Mesendoderm (in vitro differentiated cells): ENCODE data around the gene P3R3URF.

Source experiments
- DNase-seq: peaks from one replicate; pipeline ENCODE4 v3.0.0; 2013
- H2AK5ac ChIP-seq: 2 replicates; pipeline ENCODE4 v1.6.1; 2013; ENCODE audit warnings: low read length, inconsistent platforms
- H2BK120ac ChIP-seq: 2 replicates; pipeline ENCODE4 v1.6.1; 2013; ENCODE audit warnings: low read depth, mild to moderate bottlenecking, low read length, moderate library complexity, mixed read lengths
- H2BK15ac ChIP-seq: replicated peaks from 2 replicates; pipeline ENCODE4 v1.6.1; 2013; ENCODE audit warnings: low read depth, mild to moderate bottlenecking, moderate library complexity
- H2BK5ac ChIP-seq: 2 replicates; pipeline ENCODE4 v1.6.1; 2013; ENCODE audit warnings: low read length, inconsistent platforms
- H3K18ac ChIP-seq: 2 replicates; pipeline ENCODE4 v1.6.1; 2013; ENCODE audit warnings: mild to moderate bottlenecking, low read length, mixed read lengths
- H3K23ac ChIP-seq: one replicate; pipeline ENCODE4 v1.6.1; 2013; ENCODE audit warnings: low read length
- H3K27ac ChIP-seq: 2 replicates; pipeline ENCODE4 v1.5.1; 2013; ENCODE audit warnings: low read depth, mild to moderate bottlenecking, inconsistent platforms, low read length, moderate library complexity
- H3K27me3 ChIP-seq: 2 replicates; pipeline ENCODE4 v1.6.1; 2013; ENCODE audit warnings: low read length, control low read depth, mild to moderate bottlenecking, inconsistent platforms; ENCODE audit not compliant: insufficient read depth, poor library complexity
- H3K36me3 ChIP-seq: 2 replicates; pipeline ENCODE4 v1.6.1; 2013; ENCODE audit warnings: low read length, inconsistent platforms; ENCODE audit not compliant: control insufficient read depth, insufficient read depth
- H3K4ac ChIP-seq: one replicate; pipeline ENCODE4 v1.6.1; 2013; ENCODE audit warnings: low read depth, mild to moderate bottlenecking, low read length, moderate library complexity
- H3K4me1 ChIP-seq: 2 replicates; pipeline ENCODE4 v1.6.1; 2013; ENCODE audit warnings: low read depth, low read length, inconsistent platforms; ENCODE audit not compliant: control insufficient read depth
- H3K4me2 ChIP-seq: 2 replicates; pipeline ENCODE4 v1.6.1; 2013; ENCODE audit warnings: low read length
- H3K4me3 ChIP-seq: 2 replicates; pipeline ENCODE4 v1.5.1; 2013; ENCODE audit warnings: mild to moderate bottlenecking, low read length
- H3K56ac ChIP-seq: one replicate; pipeline ENCODE4 v1.6.1; 2013; ENCODE audit warnings: low read length
- H3K79me1 ChIP-seq: 2 replicates; pipeline ENCODE4 v1.6.1; 2013; ENCODE audit warnings: low read length, inconsistent platforms
- H3K79me2 ChIP-seq: 2 replicates; pipeline ENCODE4 v1.6.1; 2013; ENCODE audit warnings: mild to moderate bottlenecking, low read length; ENCODE audit not compliant: control insufficient read depth, insufficient read depth
- H3K9ac ChIP-seq: 2 replicates; pipeline ENCODE4 v1.6.1; 2013; ENCODE audit warnings: low read length, inconsistent platforms
- H4K5ac ChIP-seq: one replicate; pipeline ENCODE4 v1.6.1; 2013; ENCODE audit warnings: low read length
- H4K8ac ChIP-seq: one replicate; pipeline ENCODE4 v1.6.1; 2013; ENCODE audit warnings: low read depth, mild to moderate bottlenecking, control low read depth, low read length, moderate library complexity
- WGBS: extraction: QIAGEN DNeasy Blood & Tissue Kit; methylation state at CpG from one replicate; pipeline ENCODE4 v1.1.7; 2013; ENCODE audit warnings: low lambda C conversion rate, missing lambda C conversion rate; ENCODE audit not compliant: insufficient coverage; ENCODE audit errors: extremely low coverage; 5-methylcytosine and 5-hydroxymethylcytosine counted together

P3R3URF gene

DNA sequence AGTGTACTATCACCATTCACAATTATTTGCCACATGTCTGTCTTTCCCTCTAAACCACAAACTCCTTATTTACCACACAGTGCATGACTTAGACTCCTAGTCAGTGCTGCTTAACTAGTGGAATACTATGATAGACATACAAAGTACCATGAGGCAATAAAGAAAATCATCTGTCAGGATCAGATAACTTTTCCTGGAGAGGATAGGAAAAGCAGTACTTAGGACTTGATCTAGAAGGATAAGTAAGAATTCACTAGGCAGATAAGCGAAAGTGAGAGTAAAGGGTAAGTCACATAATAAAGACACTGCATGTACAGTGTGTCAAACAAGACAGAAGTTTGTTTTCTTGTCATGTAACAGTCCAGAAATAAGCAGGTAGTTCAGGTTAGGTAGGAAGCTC is 22.6 kb downstream of the P3R3URF start:
- H3K27ac ChIP-seq, result no peak overlapping the region
- H3K79me1 ChIP-seq, result no peaks in the 10 kb centered on the region
- H3K27me3 ChIP-seq, result no peaks in the 10 kb centered on the region
- no peak overlapping the region for H2BK5ac ChIP-seq
- no peak overlapping the region for H2BK120ac ChIP-seq
- no peak overlapping the region for H4K8ac ChIP-seq
- H2BK15ac ChIP-seq, result no peak overlapping the region
- DNase-seq, result no peak
- H3K4me3 ChIP-seq, result no peak overlapping the region
- no CpG with 5 or more reads among the region's 1 CpG for WGBS
- no peak overlapping the region for H4K5ac ChIP-seq
- no peak overlapping the region for H3K4ac ChIP-seq
- H3K36me3 ChIP-seq, result no peaks in the 10 kb centered on the region
- no peak overlapping the region for H2AK5ac ChIP-seq
- peaks cover 8% of the 10 kb centered on the region for H3K4me1 ChIP-seq
- H3K18ac ChIP-seq, result no peak overlapping the region
- no peak overlapping the region for H3K9ac ChIP-seq
- H3K79me2 ChIP-seq, result no peaks in the 10 kb centered on the region
- H3K56ac ChIP-seq, result no peak overlapping the region
- no peak overlapping the region for H3K23ac ChIP-seq
- no peak overlapping the region for H3K4me2 ChIP-seq

DNA sequence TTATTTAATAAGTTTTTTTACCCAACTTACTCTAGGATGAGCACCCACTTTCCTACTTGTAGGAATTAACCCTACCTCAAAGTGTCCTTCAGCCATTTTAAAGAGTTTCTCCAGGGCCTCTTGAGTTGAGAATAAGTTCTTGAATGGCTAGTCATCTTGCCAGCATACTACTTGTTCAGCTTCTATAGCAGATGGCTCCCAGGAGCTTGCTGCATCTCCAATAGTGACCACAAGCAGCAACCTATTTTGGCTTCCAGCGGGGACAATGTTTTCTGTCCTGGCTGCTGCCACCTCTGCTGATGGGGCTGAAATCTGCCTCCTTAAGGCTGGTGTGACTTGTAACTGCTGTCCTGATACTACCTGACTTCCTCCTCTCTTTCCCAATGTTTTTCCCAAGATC is 23.1 kb downstream of the P3R3URF start:
- WGBS, result no CpG with 5 or more reads among the region's 1 CpG
- H3K9ac ChIP-seq, result no peak overlapping the region

DNA sequence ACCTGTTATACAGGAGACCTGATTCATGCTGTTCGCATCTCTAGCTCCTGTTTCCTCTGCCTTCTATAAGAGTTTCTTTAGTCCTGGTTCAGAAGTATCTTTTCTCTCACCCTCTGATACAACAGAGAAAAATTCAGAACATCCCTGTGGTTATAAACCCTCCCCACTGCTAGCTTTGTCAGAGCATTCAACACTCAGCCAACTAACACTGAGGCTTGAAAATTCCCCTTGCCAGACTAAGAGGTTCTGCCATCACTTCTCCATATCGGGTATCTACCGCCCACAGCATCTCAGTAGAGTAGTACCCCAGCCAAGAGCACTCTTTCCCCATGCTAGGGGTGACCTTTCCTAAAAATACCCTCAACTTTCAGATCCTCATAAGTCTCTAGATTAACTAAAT is 24.3 kb downstream of the P3R3URF start:
- no CpG with 5 or more reads among the region's 3 CpGs for WGBS
- no peak overlapping the region for H3K4me2 ChIP-seq
- no peaks in the 10 kb centered on the region for H3K79me1 ChIP-seq
- no peak overlapping the region for H3K23ac ChIP-seq
- H3K27me3 ChIP-seq, result no peaks in the 10 kb centered on the region
- no peak overlapping the region for H3K27ac ChIP-seq
- no peak overlapping the region for H2BK5ac ChIP-seq
- H3K18ac ChIP-seq, result no peak overlapping the region
- H2BK15ac ChIP-seq, result no peak overlapping the region
- no peaks in the 10 kb centered on the region for H3K4me1 ChIP-seq
- no peaks in the 10 kb centered on the region for H3K36me3 ChIP-seq
- DNase-seq, result no peak
- H3K56ac ChIP-seq, result no peak overlapping the region
- no peaks in the 10 kb centered on the region for H3K79me2 ChIP-seq
- H3K4ac ChIP-seq, result no peak overlapping the region
- no peak overlapping the region for H4K5ac ChIP-seq
- no peak overlapping the region for H3K4me3 ChIP-seq
- H2AK5ac ChIP-seq, result no peak overlapping the region
- H3K9ac ChIP-seq, result no peak overlapping the region
- no peak overlapping the region for H4K8ac ChIP-seq
- H2BK120ac ChIP-seq, result no peak overlapping the region

More for the DNA sequence above, 23.1 kb downstream of the P3R3URF start:
- H4K5ac ChIP-seq, result no peak overlapping the region
- no peak overlapping the region for H3K4ac ChIP-seq
- no peak overlapping the region for H3K4me3 ChIP-seq
- no peak overlapping the region for H2BK15ac ChIP-seq
- no peak overlapping the region for H2BK5ac ChIP-seq
- H3K36me3 ChIP-seq, result no peaks in the 10 kb centered on the region
- no peak overlapping the region for H3K56ac ChIP-seq
- no peak overlapping the region for H4K8ac ChIP-seq
- no peak overlapping the region for H3K27ac ChIP-seq
- H3K79me2 ChIP-seq, result no peaks in the 10 kb centered on the region
- no peaks in the 10 kb centered on the region for H3K79me1 ChIP-seq
- no peak overlapping the region for H2AK5ac ChIP-seq
- H3K4me2 ChIP-seq, result no peak overlapping the region
- no peak overlapping the region for H3K23ac ChIP-seq
- no peaks in the 10 kb centered on the region for H3K27me3 ChIP-seq
- no peak for DNase-seq
- H3K4me1 ChIP-seq, result peaks cover 6% of the 10 kb centered on the region
- H2BK120ac ChIP-seq, result no peak overlapping the region
- H3K18ac ChIP-seq, result no peak overlapping the region

DNA sequence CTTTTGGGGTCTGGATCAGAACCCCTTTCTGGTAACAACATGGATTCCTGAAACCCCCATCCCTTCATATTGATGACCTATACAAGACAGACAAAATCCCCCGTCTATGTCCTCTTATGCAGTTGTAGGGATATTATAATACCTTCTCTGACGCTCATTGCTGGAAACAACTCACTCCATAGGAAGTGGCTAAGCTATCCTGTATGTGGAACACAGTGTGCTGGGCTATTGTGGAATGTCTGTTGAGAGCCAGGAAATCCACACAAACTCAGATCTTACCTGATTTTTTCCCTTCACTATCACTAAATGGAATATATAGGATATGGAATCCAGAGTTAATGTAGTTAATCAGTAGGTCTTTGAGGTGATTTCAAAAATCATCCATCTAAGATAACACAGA is 26.2 kb downstream of the P3R3URF start:
- H3K79me2 ChIP-seq, result no peaks in the 10 kb centered on the region
- no peak overlapping the region for H3K23ac ChIP-seq
- no peak overlapping the region for H4K5ac ChIP-seq
- H3K36me3 ChIP-seq, result no peaks in the 10 kb centered on the region
- no peaks in the 10 kb centered on the region for H3K4me1 ChIP-seq
- no peak overlapping the region for H3K4me3 ChIP-seq
- H2BK120ac ChIP-seq, result no peak overlapping the region
- H4K8ac ChIP-seq, result no peak overlapping the region
- DNase-seq, result no peak
- H3K56ac ChIP-seq, result no peak overlapping the region
- WGBS, result no CpG with 5 or more reads among the region's 2 CpGs
- H3K9ac ChIP-seq, result no peak overlapping the region
- H3K4ac ChIP-seq, result no peak overlapping the region
- no peak overlapping the region for H2BK5ac ChIP-seq
- no peak overlapping the region for H2AK5ac ChIP-seq
- no peak overlapping the region for H3K18ac ChIP-seq
- H3K27me3 ChIP-seq, result no peaks in the 10 kb centered on the region
- H3K4me2 ChIP-seq, result no peak overlapping the region
- no peak overlapping the region for H3K27ac ChIP-seq
- H3K79me1 ChIP-seq, result no peaks in the 10 kb centered on the region
- no peak overlapping the region for H2BK15ac ChIP-seq

DNA sequence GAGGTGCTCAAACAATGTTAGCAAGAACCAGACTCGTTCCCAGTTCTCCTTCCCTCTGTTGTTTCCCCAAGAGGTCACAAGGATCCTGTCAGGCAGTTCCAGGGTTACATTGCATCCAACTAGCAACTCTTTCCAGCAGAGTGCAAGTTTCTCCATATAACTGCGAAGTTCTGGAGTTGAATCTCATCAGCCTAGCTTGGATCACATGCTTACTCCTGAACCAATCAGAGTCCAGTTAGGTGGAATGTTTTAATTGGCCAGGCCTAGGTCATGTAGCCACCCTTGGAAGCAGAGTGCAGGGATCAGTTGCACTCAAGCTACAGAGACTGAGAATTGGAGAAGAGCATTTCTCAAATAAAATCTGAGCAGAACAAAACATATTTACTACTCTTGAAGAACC is 28.0 kb downstream of the P3R3URF start:
- no peak overlapping the region for H3K4ac ChIP-seq
- H2AK5ac ChIP-seq, result no peak overlapping the region
- no peaks in the 10 kb centered on the region for H3K4me1 ChIP-seq
- no peak overlapping the region for H3K9ac ChIP-seq
- H2BK15ac ChIP-seq, result no peak overlapping the region
- H3K4me2 ChIP-seq, result no peak overlapping the region
- no peak overlapping the region for H4K5ac ChIP-seq
- H2BK5ac ChIP-seq, result no peak overlapping the region
- H3K79me1 ChIP-seq, result no peaks in the 10 kb centered on the region
- H3K23ac ChIP-seq, result no peak overlapping the region
- no peak overlapping the region for H3K18ac ChIP-seq
- H3K27me3 ChIP-seq, result no peaks in the 10 kb centered on the region
- no peaks in the 10 kb centered on the region for H3K36me3 ChIP-seq
- no peaks in the 10 kb centered on the region for H3K79me2 ChIP-seq
- no peak overlapping the region for H2BK120ac ChIP-seq
- no CpG with 5 or more reads among the region's 2 CpGs for WGBS
- no peak for DNase-seq
- H4K8ac ChIP-seq, result no peak overlapping the region
- no peak overlapping the region for H3K56ac ChIP-seq
- no peak overlapping the region for H3K4me3 ChIP-seq
- no peak overlapping the region for H3K27ac ChIP-seq

DNA sequence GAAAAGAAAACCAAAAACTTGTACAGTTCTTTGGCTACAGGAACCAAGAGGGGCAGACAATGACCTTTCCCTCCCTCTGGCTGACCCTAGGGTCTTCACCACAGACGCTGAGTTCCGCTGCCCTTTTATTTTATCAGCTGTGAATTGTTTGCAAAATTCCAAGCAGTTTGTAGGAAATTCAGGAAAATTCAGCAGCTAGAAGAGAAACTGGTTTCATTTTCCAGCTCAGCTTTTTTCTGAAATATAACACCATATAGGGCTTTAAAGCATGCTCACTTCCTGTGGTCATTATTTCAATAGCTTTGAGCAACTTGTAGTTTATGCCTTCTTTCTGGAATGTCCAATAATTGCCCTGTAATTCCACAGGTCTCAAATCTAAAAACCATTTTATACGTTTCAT is 38.4 kb downstream of the P3R3URF start:
- no peak overlapping the region for H3K4ac ChIP-seq
- no peak overlapping the region for H2BK5ac ChIP-seq
- H2BK15ac ChIP-seq, result no peak overlapping the region
- DNase-seq, result peak; percentile 27
- no peak overlapping the region for H3K27ac ChIP-seq
- H3K36me3 ChIP-seq, result no peaks in the 10 kb centered on the region
- H4K8ac ChIP-seq, result no peak overlapping the region
- WGBS, result no CpG with 5 or more reads among the region's 3 CpGs
- peaks cover 12% of the 10 kb centered on the region for H3K4me1 ChIP-seq
- H3K79me1 ChIP-seq, result no peaks in the 10 kb centered on the region
- H4K5ac ChIP-seq, result no peak overlapping the region
- H2BK120ac ChIP-seq, result no peak overlapping the region
- no peak overlapping the region for H3K23ac ChIP-seq
- H3K9ac ChIP-seq, result no peak overlapping the region
- H3K4me3 ChIP-seq, result no peak overlapping the region
- H3K18ac ChIP-seq, result no peak overlapping the region
- no peaks in the 10 kb centered on the region for H3K27me3 ChIP-seq
- no peak overlapping the region for H3K56ac ChIP-seq
- H3K79me2 ChIP-seq, result no peaks in the 10 kb centered on the region
- no peak overlapping the region for H2AK5ac ChIP-seq
- no peak overlapping the region for H3K4me2 ChIP-seq
